Stomach (tissue), 9 donors: Measurements from ENCODE around the gene IQGAP2. TPM values are rescaled to one million over a fixed set of nuclear protein-coding genes. Genes with fewer than 3 reads are reported as not detected.

Experiments
- DNase-seq, 2 donors: peaks; one replicate each; pipeline versions ENCODE4 v3.0.0 to v3.0.0-alpha.2; 2013 to 2019
- H3K27ac ChIP-seq, 5 donors: fragments of 200-600 bp in 4 of 5; sonication (generic) in 4 of 5; one replicate each; pipeline ENCODE4 v1.5.1; 2013 to 2019; ENCODE audit warnings: mild to moderate bottlenecking in 1 of 5, moderate library complexity in 1 of 5
- H3K27me3 ChIP-seq, 3 donors: fragments of 200-600 bp; sonication (generic); one replicate each; pipeline ENCODE4 v1.5.1; 2017 to 2019; ENCODE audit warnings: mixed run types in 1 of 3
- H3K36me3 ChIP-seq, 4 donors: fragments of 200-600 bp; sonication (generic); 1 replicate in 3 of 4; 2 replicates in 1 of 4; pipeline ENCODE4 v1.5.1; 2016 to 2019
- H3K4me1 ChIP-seq, 4 donors: fragments of 200-600 bp; sonication (generic); one replicate each; pipeline ENCODE4 v1.5.1; 2016 to 2019
- H3K4me3 ChIP-seq, 4 donors: fragments of 200-600 bp; sonication (generic) in 3 of 4; one replicate each; pipeline ENCODE4 v1.5.1; 2016 to 2019; ENCODE audit warnings: mild to moderate bottlenecking in 1 of 4
- H3K9me3 ChIP-seq, 4 donors: fragments of 200-600 bp; sonication (generic); one replicate each; pipeline ENCODE4 v1.5.1; 2016 to 2019
- CTCF ChIP-seq, 7 experiments: fragments of 450-650 bp in 4 of 7; fragments of 200-600 bp in 3 of 7; sonication (generic) in 3 of 7; IDR thresholded peaks; one replicate each; pipeline ENCODE4 v1.5.1; 2016 to 2019; ENCODE audit warnings: antibody characterized with exemption in 7 of 7, control low read depth in 2 of 7, mild to moderate bottlenecking in 1 of 7
- EP300 ChIP-seq: sonication (generic); formaldehyde crosslinking; IDR thresholded peaks from one replicate; pipeline ENCODE4 v1.6.1; 2017; ENCODE audit warnings: antibody characterized with exemption
- POLR2A ChIP-seq, 4 donors: fragments of 450-650 bp; IDR thresholded peaks; one replicate each; pipeline ENCODE4 v1.6.1; 2016; ENCODE audit warnings: antibody characterized with exemption in 4 of 4, control low read depth in 2 of 4, mild to moderate bottlenecking in 1 of 4, moderate library complexity in 1 of 4
- POLR2AphosphoS5 ChIP-seq, 3 donors: sonication (generic); formaldehyde crosslinking; IDR thresholded peaks; one replicate each; pipeline ENCODE4 v1.6.1; 2016; ENCODE audit warnings: antibody characterized with exemption in 3 of 3
- WGBS, 5 donors: extraction: QIAGEN DNeasy Blood & Tissue Kit in 3 of 5; methylation state at CpG; one replicate each; pipeline versions ENCODE4 v1.1.5 to v1.1.7; 2013 to 2018; 5-methylcytosine and 5-hydroxymethylcytosine counted together
- intact Hi-C: fragments of 100-400 bp; cut with DNase I; formaldehyde crosslinking; loops from one replicate; pipeline ENCODE4 v1.15.1; 2023; ENCODE audit warnings: low total_unique reads
- polyA plus RNA-seq, 3 donors: library from polyadenylated mRNA; stranded (reverse); fragments of 200-250 nt; gene quantifications; one replicate each; pipeline ENCODE4 v1.2.3, GENCODE V29; 2013
- total RNA-seq, 5 donors: library from RNA; depleted of rRNA; stranded (reverse); fragments of >200 nt; gene quantifications; one replicate each; pipeline versions ENCODE4 v1.1.0 to v1.2.3, GENCODE V29; 2014 to 2016
- donor health status: healthy with polysubstance abuse.
- donor health status: Bipolar disorder and iron deficiency.
- donor health status: healthy.

IQGAP2 gene
- total and polyA plus RNA-seq, 8 donors = 11.5 to 122 (median 42.1) TPM

- DNase-seq = no peak
- no peak for TF ChIP-seq POLR2A (IDR thresholded peaks at IDR 0.05)
- TF ChIP-seq POLR2AphosphoS5 (IDR thresholded peaks at IDR 0.05) = no peak
- no peak for TF ChIP-seq CTCF (IDR thresholded peaks at IDR 0.05)
- TF ChIP-seq EP300 = no peak
- 67 to 81% (median 78%) methylated on average over 4 of the region's 4 CpGs for WGBS, 5 donors
- Histone ChIP-seq H3K27ac (no peak overlapping the region), H3K27me3 (no peaks in the 10 kb centered on the region), H3K4me3 (no peak overlapping the region), H3K9me3 (no peaks in the 10 kb centered on the region), H3K36me3 (no peaks in the 10 kb centered on the region), H3K4me1 (peaks cover 4 to 34% (median 27%) of the 10 kb centered on the region in 4 donors)
- intact Hi-C loops = no loop called here
These were observed 19.8 kb upstream of the IQGAP2 start for GRCh38 chr5:76383126-76383832.

- peak overlapping the region in 1 of 5 donors; percentile 22 for H3K27ac ChIP-seq
- DNase-seq = peak; percentile 26 to 86
- TF ChIP-seq POLR2AphosphoS5 (IDR thresholded peaks at IDR 0.05) (no peak), EP300 (no peak), CTCF (IDR thresholded peaks at IDR 0.05) (no peak), POLR2A (IDR thresholded peaks at IDR 0.05) (no peak)
These were observed 18.9 kb upstream of the IQGAP2 start for GRCh38 chr5:76384189-76384588.

GRCh38 chr5:76384705-76385104, 18.4 kb upstream of the IQGAP2 start:
- Histone ChIP-seq H3K9me3 (no peaks in the 10 kb centered on the region), H3K4me3 (no peak overlapping the region), H3K36me3 (no peaks in the 10 kb centered on the region), H3K27me3 (no peaks in the 10 kb centered on the region), H3K27ac (peak overlapping the region in 2 of 5 donors; percentile 10 to 57), H3K4me1 (peaks cover 4 to 46% (median 29%) of the 10 kb centered on the region in 4 donors)
- intact Hi-C loops = no loop called here
- 69 to 80% (median 77%) methylated on average over 3 of the region's 3 CpGs for WGBS, 5 donors
- TF ChIP-seq EP300 (no peak), CTCF (IDR thresholded peaks at IDR 0.05) (no peak), POLR2AphosphoS5 (IDR thresholded peaks at IDR 0.05) (no peak), POLR2A (IDR thresholded peaks at IDR 0.05) (no peak)
- no peak for DNase-seq

More at GRCh38 chr5:76384189-76384588, 18.9 kb upstream of the IQGAP2 start:
- Histone ChIP-seq H3K4me1 (peaks cover 4 to 41% (median 28%) of the 10 kb centered on the region in 4 donors), H3K4me3 (no peak overlapping the region), H3K27me3 (no peaks in the 10 kb centered on the region), H3K9me3 (no peaks in the 10 kb centered on the region), H3K36me3 (no peaks in the 10 kb centered on the region)
- 17 to 33% (median 26%) methylated on average over 4 of the region's 4 CpGs for WGBS, 5 donors
- intact Hi-C loops = no loop called here

- no peaks in the 10 kb centered on the region for H3K27me3 ChIP-seq
- WGBS, 5 donors = 47 to 79% (median 51%) methylated on average over 5 of the region's 5 CpGs
- peaks cover 4 to 54% (median 33%) of the 10 kb centered on the region in 4 donors for H3K4me1 ChIP-seq
- H3K36me3 ChIP-seq = no peaks in the 10 kb centered on the region
- H3K9me3 ChIP-seq = no peaks in the 10 kb centered on the region
- H3K4me3 ChIP-seq = no peak overlapping the region
- TF ChIP-seq EP300 = no peak
- TF ChIP-seq CTCF (IDR thresholded peaks at IDR 0.05) = no peak
- TF ChIP-seq POLR2A (IDR thresholded peaks at IDR 0.05) = no peak
- no peak for TF ChIP-seq POLR2AphosphoS5 (IDR thresholded peaks at IDR 0.05)
- peak overlapping the region; percentile 33 to 73 (median 61) for H3K27ac ChIP-seq
- DNase-seq = no peak
- intact Hi-C loops = no loop called here
These were observed 17.5 kb upstream of the IQGAP2 start for GRCh38 chr5:76385540-76385939.
